IMR-90 (cell line): ENCODE measurements around the gene NCBP2L. TPM values are rescaled to one million over a fixed set of nuclear protein-coding genes. Genes with fewer than 3 reads are reported as not detected.

Experiments
- ATAC-seq: fragments of 200-7000 bp; cut with Tn5 transposase; 2 replicates; pipeline ENCODE4 v1.9.1; 2020; ENCODE audit warnings: low read depth, mild to moderate bottlenecking, moderate library complexity
- BruUV-seq: library from RNA; stranded (reverse); fragments of 400-500 nt; replicated peaks from 2 replicates; lab custom pipeline; 2021; lab: Mats Ljungman, UMichigan
- CTCF ChIA-PET: fragments of 300-600 bp; formaldehyde crosslinking; extraction: SDS; loops from one replicate; lab custom pipeline; 2021; ENCODE audit warnings: antibody characterized with exemption; lab: Yijun Ruan, JAX
- POLR2A ChIA-PET: fragments of 300-600 bp; sonication (Branson Sonifier 250); formaldehyde crosslinking; loops from one replicate; lab custom pipeline; 2022; ENCODE audit warnings: antibody characterized with exemption; ENCODE audit not compliant: unreplicated experiment; lab: Charles Lee
- DNase-seq: peaks from one replicate; pipeline ENCODE4 v3.0.0; 2013
- H2AFZ ChIP-seq: replicated peaks from 2 replicates; pipeline ENCODE3; 2013; ENCODE audit warnings: low read length, mild to moderate bottlenecking; ENCODE audit not compliant: poor library complexity
- H2AK5ac ChIP-seq: 2 replicates; pipeline ENCODE4 v1.6.1; 2013; ENCODE audit warnings: low read depth, low read length, inconsistent platforms
- H2AK9ac ChIP-seq: replicated peaks from 2 replicates; pipeline ENCODE3; 2013; ENCODE audit warnings: mild to moderate bottlenecking, low read depth, low read length, moderate library complexity; ENCODE audit not compliant: poor library complexity
- H2BK120ac ChIP-seq: 2 replicates; pipeline ENCODE4 v1.6.1; 2013; ENCODE audit warnings: low read depth, low read length, inconsistent platforms
- H2BK15ac ChIP-seq: 3 replicates; pipeline ENCODE4 v1.6.1; 2013; ENCODE audit warnings: low read depth, low read length, inconsistent platforms
- H2BK20ac ChIP-seq: 2 replicates; pipeline ENCODE4 v1.6.1; 2013; ENCODE audit warnings: low read depth, mild to moderate bottlenecking, inconsistent platforms, low read length, moderate library complexity
- H2BK5ac ChIP-seq: 2 replicates; pipeline ENCODE4 v1.6.1; 2013; ENCODE audit warnings: mild to moderate bottlenecking, low read depth, low read length, inconsistent platforms; ENCODE audit not compliant: poor library complexity, severe bottlenecking
- H3K14ac ChIP-seq: replicated peaks from 2 replicates; pipeline ENCODE4 v1.6.1; 2013; ENCODE audit warnings: low read depth, low read length, inconsistent platforms
- H3K18ac ChIP-seq: 2 replicates; pipeline ENCODE4 v1.6.1; 2013; ENCODE audit warnings: low read depth, low read length, control low read depth
- H3K23ac ChIP-seq: 2 replicates; pipeline ENCODE4 v1.6.1; 2013; ENCODE audit warnings: low read depth, low read length, inconsistent platforms
- H3K27ac ChIP-seq: 2 replicates; pipeline ENCODE4 v1.5.1; 2013; ENCODE audit warnings: mild to moderate bottlenecking, control low read depth, low read length; ENCODE audit not compliant: insufficient read depth
- H3K27me3 ChIP-seq: 2 replicates; pipeline ENCODE4 v1.6.1; 2013; ENCODE audit warnings: low read length; ENCODE audit not compliant: control insufficient read depth, insufficient read depth
- H3K36me3 ChIP-seq: 2 replicates; pipeline ENCODE4 v1.6.1; 2013; ENCODE audit warnings: low read length, mixed read lengths; ENCODE audit not compliant: control insufficient read depth, insufficient read depth
- H3K4ac ChIP-seq: 2 replicates; pipeline ENCODE4 v1.6.1; 2013; ENCODE audit warnings: low read depth, low read length, inconsistent platforms
- H3K4me1 ChIP-seq: 2 replicates; pipeline ENCODE4 v1.6.1; 2013; ENCODE audit warnings: low read length, mixed read lengths; ENCODE audit not compliant: control insufficient read depth, insufficient read depth
- H3K4me2 ChIP-seq: 2 replicates; pipeline ENCODE4 v1.6.1; 2013; ENCODE audit warnings: low read depth, mild to moderate bottlenecking, control low read depth, low read length, moderate library complexity
- H3K4me3 ChIP-seq: 2 replicates; pipeline ENCODE4 v1.5.1; 2013; ENCODE audit warnings: low read depth, mild to moderate bottlenecking, control low read depth, low read length, moderate library complexity; ENCODE audit not compliant: insufficient read depth
- H3K56ac ChIP-seq: 2 replicates; pipeline ENCODE4 v1.6.1; 2013; ENCODE audit warnings: low read length, inconsistent platforms; ENCODE audit not compliant: insufficient read depth; ENCODE audit errors: extremely low read depth
- H3K79me1 ChIP-seq, 2 experiments: 2 replicates each; pipeline ENCODE4 v1.6.1; 2013; ENCODE audit warnings: low read length in 2 of 2, inconsistent platforms in 1 of 2, low read depth in 1 of 2
- H3K9ac ChIP-seq: 2 replicates; pipeline ENCODE4 v1.6.1; 2013; ENCODE audit warnings: low read depth, low read length, control low read depth
- H3K9me1 ChIP-seq: 2 replicates; pipeline ENCODE4 v1.6.1; 2013; ENCODE audit warnings: low read length, inconsistent platforms; ENCODE audit not compliant: insufficient read depth
- H3K9me3 ChIP-seq: 2 replicates; pipeline ENCODE4 v1.6.1; 2013; ENCODE audit warnings: low read length; ENCODE audit not compliant: control insufficient read depth, insufficient read depth
- H4K20me1 ChIP-seq: 2 replicates; pipeline ENCODE4 v1.6.1; 2013; ENCODE audit warnings: low read length, inconsistent platforms; ENCODE audit not compliant: insufficient read depth
- H4K5ac ChIP-seq: 2 replicates; pipeline ENCODE4 v1.6.1; 2013; ENCODE audit warnings: mild to moderate bottlenecking, low read depth, low read length, control low read depth
- H4K8ac ChIP-seq, 2 experiments: 2 replicates each; pipeline ENCODE4 v1.6.1; 2013; ENCODE audit warnings: low read depth in 2 of 2, low read length in 2 of 2, control low read depth in 1 of 2, inconsistent platforms in 1 of 2
- H4K91ac ChIP-seq: 2 replicates; pipeline ENCODE4 v1.6.1; 2013; ENCODE audit warnings: low read depth, low read length, inconsistent platforms; ENCODE audit not compliant: insufficient read depth
- BHLHE40 ChIP-seq: fragments of 150-350 bp; IDR thresholded peaks from 2 replicates; pipeline ENCODE4 v1.6.1; 2016; ENCODE audit warnings: mild to moderate bottlenecking, low read depth, low read length
- CEBPB ChIP-seq: IDR thresholded peaks from 2 replicates; pipeline ENCODE4 v1.6.1; 2012; ENCODE audit warnings: low read depth, low read length, improper control_type of control experiment
- CHD1 ChIP-seq: IDR thresholded peaks from 2 replicates; pipeline ENCODE4 v1.6.1; 2012; ENCODE audit warnings: low read depth, low read length, improper control_type of control experiment
- CTCF ChIP-seq: conservative IDR thresholded peaks from 2 replicates; pipeline ENCODE4 v1.5.1; 2012; ENCODE audit warnings: mild to moderate bottlenecking, low read depth, low read length, improper control_type of control experiment
- FOS ChIP-seq: fragments of 150-350 bp; IDR thresholded peaks from 2 replicates; pipeline ENCODE4 v1.6.1; 2016; ENCODE audit warnings: low read depth, low read length
- MAFK ChIP-seq: IDR thresholded peaks from 2 replicates; pipeline ENCODE4 v1.6.1; 2012; ENCODE audit warnings: low read depth, low read length, improper control_type of control experiment
- MAZ ChIP-seq: IDR thresholded peaks from 2 replicates; pipeline ENCODE4 v1.6.1; 2012; ENCODE audit warnings: low read depth, mild to moderate bottlenecking, low read length, improper control_type of control experiment, moderate library complexity, borderline replicate concordance
- MXI1 ChIP-seq: IDR thresholded peaks from 2 replicates; pipeline ENCODE4 v1.6.1; 2012; ENCODE audit warnings: low read depth, mild to moderate bottlenecking, low read length, moderate library complexity, borderline replicate concordance
- NFE2L2 ChIP-seq: fragments of 150-350 bp; IDR thresholded peaks from 2 replicates; pipeline ENCODE4 v1.6.1; 2016; ENCODE audit warnings: low read depth, mild to moderate bottlenecking, low read length
- POLR2A ChIP-seq: IDR thresholded peaks from 2 replicates; pipeline ENCODE4 v1.6.1; 2012; ENCODE audit warnings: mild to moderate bottlenecking, low read depth, low read length
- RAD21 ChIP-seq: IDR thresholded peaks from 2 replicates; pipeline ENCODE4 v1.6.1; 2012; ENCODE audit warnings: low read length, improper control_type of control experiment
- RCOR1 ChIP-seq: IDR thresholded peaks from 2 replicates; pipeline ENCODE4 v1.6.1; 2012; ENCODE audit warnings: mild to moderate bottlenecking, low read length, improper control_type of control experiment; ENCODE audit not compliant: insufficient replicate concordance
- RFX5 ChIP-seq: IDR thresholded peaks from 2 replicates; pipeline ENCODE4 v1.8.0; 2012; ENCODE audit warnings: low read depth, mild to moderate bottlenecking, low read length, moderate library complexity
- SMC3 ChIP-seq: fragments of 150-350 bp; IDR thresholded peaks from 2 replicates; pipeline ENCODE4 v1.6.1; 2016; ENCODE audit warnings: low read depth, mild to moderate bottlenecking, antibody characterized with exemption, low read length, moderate library complexity
- WGBS, 2 experiments: methylation state at CpG; one replicate each; pipeline versions ENCODE4 v1.1.5 to v1.1.7; 2013; ENCODE audit warnings: missing lambda C conversion rate in 2 of 2; ENCODE audit not compliant: insufficient read length in 1 of 2; ENCODE audit errors: extremely low coverage in 2 of 2; 5-methylcytosine and 5-hydroxymethylcytosine counted together
- dilution Hi-C: fragments of 300-500 bp; cut with HindIII; formaldehyde crosslinking; loops from one replicate; pipeline ENCODE4 v1.14.3; 2018; ENCODE audit warnings: low sequenced_read_pairs; ENCODE audit not compliant: unreplicated experiment
- in situ Hi-C: fragments of 300-500 bp; cut with MboI; formaldehyde crosslinking; loops from 3 replicates; pipeline ENCODE4 v1.14.3; 2019; ENCODE audit warnings: low sequenced_read_pairs, inconsistent platforms, mixed read lengths
- intact Hi-C: fragments of 100-400 bp; cut with micrococcal nuclease; formaldehyde crosslinking; loops from 2 replicates; pipeline ENCODE4 v1.10.0; 2022
- polyA plus RNA-seq, 3 experiments: library from polyadenylated mRNA; depleted of rRNA; stranded (reverse); fragments of >200 nt; gene quantifications; 2 replicates each; pipeline ENCODE4 v1.2.3, GENCODE V29; 2012; ENCODE audit warnings: low replicate concordance in 1 of 3
- total RNA-seq: library from RNA; depleted of rRNA; stranded (reverse); fragments of >200 nt; gene quantifications from 2 replicates; pipeline ENCODE4 v1.2.3, GENCODE V29; 2012
- TF ChIP-seq, protein P1 (sequence below): fragments of 150-350 bp; IDR thresholded peaks from 2 replicates; pipeline ENCODE4 v1.6.1; 2016; ENCODE audit warnings: low read depth, mild to moderate bottlenecking, low read length, moderate library complexity, borderline replicate concordance
- TF ChIP-seq, protein P2 (sequence below): fragments of 150-350 bp; IDR thresholded peaks from 2 replicates; pipeline ENCODE4 v1.6.1; 2017; ENCODE audit warnings: mild to moderate bottlenecking, antibody characterized with exemption, low read length, low read depth

The NCBP2L gene
- total and polyA plus RNA-seq, 2 of the 4 experiments (the other 2 are of a cell fraction) = not detected

GRCh38 chrX:107753187-107753586 lies 24.3 kb upstream of the NCBP2L start:
- Histone ChIP-seq H2AFZ (no peak overlapping the region), H3K9me3 (no peaks in the 10 kb centered on the region), H2BK15ac (no peak overlapping the region), H3K36me3 (no peaks in the 10 kb centered on the region), H3K4ac (no peak overlapping the region), H3K56ac (no peak overlapping the region), H3K27me3 (peaks cover 66% of the 10 kb centered on the region), H3K4me1 (no peaks in the 10 kb centered on the region), H3K9ac (no peak overlapping the region), H4K8ac (no peak overlapping the region), H3K9me1 (no peaks in the 10 kb centered on the region; the same call in 1 of the 2 replicates), H2AK9ac (no peak overlapping the region), H3K18ac (no peak overlapping the region), H2BK5ac (no peak overlapping the region), H4K5ac (no peak overlapping the region), H3K23ac (no peak overlapping the region), H3K4me2 (no peak overlapping the region), H4K20me1 (no peaks in the 10 kb centered on the region; the same call in 1 of the 2 replicates), H2BK120ac (no peak overlapping the region), H4K91ac (no peak overlapping the region), H2AK5ac (no peak overlapping the region), H3K4me3 (no peak overlapping the region), H3K79me1 (no peaks in the 10 kb centered on the region), H2BK20ac (no peak overlapping the region), H3K14ac (no peak overlapping the region), H3K27ac (no peak overlapping the region)
- POLR2A ChIA-PET = no interaction called here
- TF ChIP-seq MAZ = no peak
- no peak for TF ChIP-seq FOS
- no peak for TF ChIP-seq MAFK
- no peak for TF ChIP-seq POLR2A
- no peak for TF ChIP-seq CHD1
- TF ChIP-seq CTCF = no peak
- no peak for TF ChIP-seq NFE2L2
- TF ChIP-seq RAD21 = no peak
- TF ChIP-seq CEBPB = no peak
- TF ChIP-seq, protein P1, sequence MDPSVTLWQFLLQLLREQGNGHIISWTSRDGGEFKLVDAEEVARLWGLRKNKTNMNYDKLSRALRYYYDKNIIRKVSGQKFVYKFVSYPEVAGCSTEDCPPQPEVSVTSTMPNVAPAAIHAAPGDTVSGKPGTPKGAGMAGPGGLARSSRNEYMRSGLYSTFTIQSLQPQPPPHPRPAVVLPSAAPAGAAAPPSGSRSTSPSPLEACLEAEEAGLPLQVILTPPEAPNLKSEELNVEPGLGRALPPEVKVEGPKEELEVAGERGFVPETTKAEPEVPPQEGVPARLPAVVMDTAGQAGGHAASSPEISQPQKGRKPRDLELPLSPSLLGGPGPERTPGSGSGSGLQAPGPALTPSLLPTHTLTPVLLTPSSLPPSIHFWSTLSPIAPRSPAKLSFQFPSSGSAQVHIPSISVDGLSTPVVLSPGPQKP = no peak
- TF ChIP-seq, protein P2, sequence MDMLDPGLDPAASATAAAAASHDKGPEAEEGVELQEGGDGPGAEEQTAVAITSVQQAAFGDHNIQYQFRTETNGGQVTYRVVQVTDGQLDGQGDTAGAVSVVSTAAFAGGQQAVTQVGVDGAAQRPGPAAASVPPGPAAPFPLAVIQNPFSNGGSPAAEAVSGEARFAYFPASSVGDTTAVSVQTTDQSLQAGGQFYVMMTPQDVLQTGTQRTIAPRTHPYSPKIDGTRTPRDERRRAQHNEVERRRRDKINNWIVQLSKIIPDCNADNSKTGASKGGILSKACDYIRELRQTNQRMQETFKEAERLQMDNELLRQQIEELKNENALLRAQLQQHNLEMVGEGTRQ = no peak
- TF ChIP-seq RFX5 = no peak
- no peak for TF ChIP-seq SMC3
- no peak for TF ChIP-seq RCOR1
- TF ChIP-seq BHLHE40 = no peak
- TF ChIP-seq MXI1 = no peak
- BruUV-seq = no TSS peak
- dilution Hi-C loops = no loop called here
- CTCF ChIA-PET = no interaction called here
- no peak for DNase-seq
- WGBS, 2 experiments = no CpG with 5 or more reads among the region's 4 CpGs
- no peak for ATAC-seq
- in situ Hi-C loops = no loop called here
- intact Hi-C loops = no loop called here
